Measurements from ENCODE around the gene HCRT.
"Not testable (repeated sequence)": the region's sequence is repeated elsewhere in the genome, so short reads cannot be mapped to it uniquely, and the experiment has no call there.

Gene HCRT

GRCh38 chr17:42179335-42179734, 5.9 kb downstream of the HCRT start:
- no peak for DNase-seq

DNA sequence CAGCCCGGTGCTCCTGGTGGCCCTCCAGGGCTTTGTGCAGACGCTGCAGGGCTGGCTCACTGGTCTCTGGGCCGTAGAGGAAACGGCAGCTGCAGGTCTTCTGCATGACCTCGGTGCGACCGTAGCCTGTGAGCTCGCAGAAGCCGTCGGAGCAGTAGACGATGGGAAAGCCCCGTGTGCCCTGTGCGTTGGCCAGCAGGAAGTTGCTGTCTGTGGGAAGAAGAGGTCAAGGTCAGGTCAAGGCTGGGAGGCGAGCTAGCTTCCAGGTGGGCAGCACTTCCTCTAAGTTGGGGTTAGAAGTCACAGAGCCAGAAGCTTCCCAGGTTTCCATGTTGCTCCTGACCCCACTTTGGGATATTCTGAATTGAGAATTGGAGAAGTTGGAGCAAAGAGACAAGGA, 6.4 kb downstream of the HCRT start:
- DNase-seq: peak; percentile 65

GRCh38 chr17:42177684-42178083, 7.6 kb downstream of the HCRT start:
- DNase-seq: no peak

DNA sequence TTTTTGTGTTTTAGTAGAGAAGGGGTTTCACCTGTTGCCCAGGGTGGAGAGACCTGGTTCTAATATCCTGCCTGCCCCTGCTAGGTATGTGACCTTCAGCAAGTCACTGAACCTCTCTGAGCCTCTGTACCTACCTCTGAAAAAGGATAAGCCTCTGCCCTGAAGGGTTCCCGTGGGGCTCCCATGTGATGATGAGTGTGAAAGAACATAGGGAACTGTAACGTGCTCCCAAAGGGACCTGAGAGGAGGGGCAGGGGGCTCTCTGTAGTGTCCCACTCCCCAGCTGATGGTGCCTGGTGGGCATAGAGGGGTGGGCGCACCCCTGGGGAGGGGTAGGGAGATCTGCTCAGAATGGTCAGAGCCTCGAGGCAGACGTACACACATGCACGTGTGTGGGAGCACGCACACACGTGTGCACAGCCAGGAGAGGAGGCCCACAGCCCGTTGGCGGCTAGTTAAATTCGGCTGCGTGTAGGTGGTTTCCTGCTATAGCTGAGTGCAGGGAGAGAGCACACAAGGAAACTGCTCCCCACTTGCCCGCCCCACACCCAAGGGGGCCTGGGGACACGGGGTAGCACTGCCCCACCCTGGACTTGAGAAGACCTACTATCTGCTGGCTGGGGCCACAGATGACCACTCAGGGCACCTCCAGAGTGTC, 11.0 kb downstream of the HCRT start:
- DNase-seq: no peak

DNA sequence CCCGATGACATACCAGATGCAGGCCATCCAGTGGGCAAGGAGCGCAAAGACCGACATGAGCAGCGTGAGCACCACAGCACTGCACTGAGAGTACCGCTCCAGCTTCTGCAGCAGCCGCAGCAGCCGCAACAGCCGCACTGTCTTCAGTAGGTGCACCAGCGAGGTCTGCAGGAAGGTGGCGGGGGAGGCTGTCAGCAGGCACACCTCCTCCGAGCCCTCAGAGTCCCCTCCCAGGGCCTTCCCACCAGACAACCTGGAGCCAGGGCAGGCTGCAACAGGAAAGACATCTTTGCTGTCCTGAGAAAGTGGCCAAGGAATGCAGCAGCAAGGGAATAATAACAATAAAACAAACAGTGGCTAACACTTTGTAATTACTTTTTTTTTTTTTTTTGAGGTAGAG, 13.4 kb downstream of the HCRT start:
- DNase-seq: no peak

DNA sequence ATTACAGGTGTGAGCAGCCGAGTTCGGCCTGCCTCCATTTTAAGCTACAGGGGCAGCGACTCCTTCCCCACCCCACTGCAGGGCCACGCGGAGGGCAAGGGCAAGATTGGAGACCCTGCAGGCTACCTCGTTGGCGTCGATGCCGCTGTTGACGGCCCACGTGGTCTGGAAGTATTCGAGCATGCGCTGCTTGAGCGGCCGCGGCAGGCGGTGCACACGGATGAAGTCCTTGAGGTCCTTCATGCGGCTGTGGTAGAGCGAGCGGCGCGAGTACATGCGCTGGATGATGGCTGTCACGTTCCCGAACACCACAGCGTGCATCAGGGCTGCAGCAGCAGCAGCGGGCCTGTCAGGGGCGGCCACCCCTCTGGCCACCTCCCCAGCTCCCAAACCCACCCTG, 15.9 kb downstream of the HCRT start:
- DNase-seq: no peak

- no peak for DNase-seq
These were observed 17.4 kb downstream of the HCRT start for GRCh38 chr17:42167807-42168206.

- DNase-seq: no peak
These were observed 19.0 kb downstream of the HCRT start for GRCh38 chr17:42166196-42166763.

- DNase-seq: no peak
These were observed 19.5 kb downstream of the HCRT start for GRCh38 chr17:42165751-42166150.

- no peak for DNase-seq
These were observed 21.4 kb downstream of the HCRT start for GRCh38 chr17:42163696-42164407.

DNA sequence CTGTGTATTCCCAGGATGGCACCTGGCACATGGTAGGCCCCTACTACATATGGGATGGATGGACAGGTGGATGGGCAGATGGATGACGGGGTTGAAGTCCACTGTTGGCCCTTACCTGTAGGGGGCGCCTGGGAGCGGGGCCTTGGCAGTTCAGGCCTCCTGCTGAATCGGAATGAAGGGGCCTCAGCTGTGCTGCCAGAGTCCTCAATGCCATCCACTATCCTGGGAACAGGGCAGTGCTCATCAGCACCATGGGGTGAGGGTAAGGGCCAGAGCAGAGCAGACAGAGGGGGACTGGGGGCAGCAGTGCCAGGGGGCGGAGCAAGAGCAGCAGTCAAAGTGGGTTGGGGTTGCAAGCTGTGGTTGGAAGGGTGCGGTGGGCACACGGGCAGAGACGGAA, 22.1 kb downstream of the HCRT start:
- DNase-seq: peak; percentile 19

- DNase-seq: no peak
These were observed 24.7 kb downstream of the HCRT start for GRCh38 chr17:42160531-42160910.

DNA sequence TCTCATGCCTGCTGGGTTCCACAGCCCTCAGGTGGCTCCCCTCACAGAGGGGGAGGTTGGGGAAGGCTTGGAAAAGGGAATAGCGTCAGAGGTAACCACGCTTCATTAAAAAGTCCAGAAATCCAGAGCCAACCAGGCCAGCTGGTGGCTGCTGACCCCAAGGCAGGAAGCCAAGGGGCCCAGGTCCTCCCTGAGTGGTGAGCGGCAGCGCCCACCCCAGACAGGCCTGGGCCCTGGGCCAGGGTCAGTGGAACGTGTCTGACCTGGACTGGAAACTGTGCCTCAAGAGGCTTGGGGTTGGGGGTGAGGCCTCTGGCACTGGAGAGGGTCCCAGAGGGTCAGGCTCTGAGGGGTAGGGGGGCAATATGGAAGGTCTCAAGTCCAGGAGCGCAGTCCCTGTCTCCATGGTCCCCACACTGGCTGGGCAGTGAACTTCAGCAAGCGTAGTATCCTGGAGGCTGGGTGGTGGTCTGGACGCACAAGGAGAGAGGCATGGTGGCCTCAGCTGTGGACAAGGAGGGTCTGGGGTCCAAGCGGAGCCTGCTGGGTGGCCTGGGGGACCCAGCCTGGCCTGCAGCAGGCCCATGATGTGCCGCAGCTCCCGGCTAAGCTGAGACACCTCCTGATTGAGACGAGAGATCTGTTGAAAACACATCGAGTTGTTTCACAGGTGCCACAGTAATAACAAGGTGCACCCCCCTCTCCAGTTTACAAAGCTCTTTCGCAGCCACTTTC, 25.3 kb downstream of the HCRT start:
- no peak for DNase-seq

DNA sequence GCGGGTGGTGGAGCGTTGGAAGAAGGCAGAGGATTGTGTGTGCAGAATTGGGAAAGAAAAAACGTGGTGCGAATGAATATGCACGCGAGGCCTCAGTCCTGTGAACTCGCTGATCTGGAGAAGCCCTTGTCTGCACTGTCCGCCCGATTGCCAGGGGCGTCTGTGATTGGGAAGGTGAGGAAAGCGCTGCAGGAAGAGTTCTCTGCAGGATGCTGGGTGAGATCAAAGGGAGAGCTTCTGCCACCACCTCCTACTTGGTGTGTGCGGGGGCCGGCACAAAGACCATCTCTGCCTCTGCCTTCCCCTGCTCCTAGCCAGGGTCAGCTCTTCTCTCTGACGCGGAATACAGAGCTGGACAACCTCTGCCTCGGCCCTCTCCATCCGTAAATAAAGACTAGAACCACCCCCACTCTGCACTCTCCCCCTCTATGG, 29.6 kb downstream of the HCRT start:
- no peak for DNase-seq

- DNase-seq: no peak
These were observed 31.1 kb downstream of the HCRT start for GRCh38 chr17:42153919-42154742.

GRCh38 chr17:42146911-42147607, 38.2 kb downstream of the HCRT start:
- no peak for DNase-seq

DNA sequence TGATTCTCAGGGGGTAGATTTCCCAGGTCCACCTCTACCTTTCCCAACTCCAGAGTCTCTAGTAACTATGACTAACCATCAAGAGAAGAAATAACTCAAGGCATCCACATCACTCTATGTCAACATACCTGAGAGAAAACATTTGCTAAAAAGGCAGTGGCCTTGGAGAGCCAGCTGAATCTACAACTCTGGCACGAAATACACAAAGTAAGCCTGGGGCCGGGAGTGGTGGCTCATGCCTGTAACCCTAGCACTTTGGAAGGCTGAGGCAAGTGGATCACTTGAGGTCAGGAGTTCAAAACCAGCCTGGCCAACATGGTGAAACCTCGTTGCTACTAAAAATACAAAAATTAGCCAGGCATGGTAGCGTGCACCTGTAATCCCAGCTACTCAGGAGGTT, 42.1 kb downstream of the HCRT start:
- DNase-seq: not testable (repeated sequence)

DNA sequence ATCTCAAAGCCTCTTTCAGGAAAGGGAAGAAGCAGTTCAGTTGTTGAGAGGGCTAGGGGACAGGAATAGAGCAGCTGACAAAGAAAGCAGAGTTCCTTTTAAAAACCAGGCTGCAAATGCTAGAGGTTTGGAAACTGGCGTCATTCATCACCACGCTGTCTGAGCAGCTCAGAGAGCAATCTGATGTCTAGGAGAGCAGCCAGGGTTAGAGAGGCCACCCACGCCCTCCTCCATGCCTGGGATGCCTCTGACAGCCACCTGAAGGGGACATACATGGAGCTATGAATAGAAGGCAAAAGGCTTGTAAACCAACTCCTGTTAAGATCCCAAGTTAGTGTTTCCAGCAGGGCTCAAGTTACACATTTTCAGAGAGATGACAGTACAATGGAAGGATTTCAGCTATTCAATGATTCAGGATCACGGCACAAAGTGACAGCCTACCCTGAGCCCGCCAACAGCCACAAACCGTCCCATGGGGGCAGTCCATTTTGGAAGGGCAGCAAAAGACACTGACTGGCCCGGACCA, 42.8 kb downstream of the HCRT start:
- no peak for DNase-seq

DNA sequence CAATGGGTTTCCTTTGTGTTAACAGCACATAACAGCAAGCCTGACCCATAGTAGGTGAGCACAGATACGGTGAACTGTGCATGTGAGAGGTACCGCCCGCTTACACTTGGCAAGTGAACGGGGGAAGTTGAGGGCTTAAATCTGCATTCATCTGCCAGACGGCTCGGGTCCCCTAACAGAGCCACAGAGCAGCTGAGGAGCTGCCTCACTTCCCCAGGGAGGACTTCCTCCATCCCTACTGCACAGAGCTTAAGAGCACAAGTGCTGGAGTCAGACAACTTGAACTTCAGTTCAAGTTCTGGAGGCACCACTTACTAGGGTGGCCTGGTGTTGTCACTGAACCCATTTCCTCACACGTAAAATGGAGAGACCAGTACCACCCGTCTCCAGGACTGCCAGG, 43.9 kb downstream of the HCRT start:
- no peak for DNase-seq

- not testable (repeated sequence) for DNase-seq
These were observed 44.6 kb downstream of the HCRT start for GRCh38 chr17:42140690-42141089.

DNA sequence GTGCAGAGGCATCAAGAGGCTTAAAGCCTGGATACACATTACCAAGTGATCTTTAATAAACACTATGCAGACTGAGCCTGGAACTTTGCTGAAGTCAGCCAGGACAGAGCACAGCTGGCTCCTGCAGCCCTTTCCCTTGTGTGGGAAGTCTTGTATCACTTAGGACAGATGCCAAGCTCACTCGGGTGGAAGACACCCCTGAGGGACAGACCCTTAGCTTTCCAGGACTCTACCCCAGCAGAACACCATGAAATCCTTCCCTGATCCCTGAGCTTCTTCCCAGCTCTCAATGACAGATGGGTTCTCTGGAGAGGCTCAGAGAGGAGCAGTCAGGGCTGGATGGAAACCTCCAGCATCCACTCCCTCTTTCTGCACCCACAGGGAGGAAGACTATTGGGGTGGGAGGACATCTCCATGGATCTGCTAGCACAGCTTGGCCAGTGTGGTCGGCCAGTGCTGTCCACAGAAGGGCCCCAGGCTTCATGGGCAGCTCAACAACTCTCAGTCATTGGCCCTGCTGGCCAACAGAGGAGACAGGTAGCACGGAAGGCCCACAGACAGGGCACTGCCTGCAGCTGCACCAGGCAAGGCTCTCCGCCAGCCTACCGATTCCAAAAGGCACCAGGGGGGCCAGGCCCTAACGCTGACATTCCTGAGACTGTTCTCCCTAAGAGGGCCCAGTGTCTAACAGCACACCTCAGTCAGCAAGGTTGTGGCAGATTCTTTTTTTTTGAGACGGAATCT, 46.3 kb downstream of the HCRT start:
- DNase-seq: no peak
